ENCODE results near the gene SUPT4H1.
"Not testable (repeated sequence)": the region's sequence is repeated elsewhere in the genome, so short reads cannot be mapped to it uniquely, and the experiment has no call there.

The SUPT4H1 gene

DNA sequence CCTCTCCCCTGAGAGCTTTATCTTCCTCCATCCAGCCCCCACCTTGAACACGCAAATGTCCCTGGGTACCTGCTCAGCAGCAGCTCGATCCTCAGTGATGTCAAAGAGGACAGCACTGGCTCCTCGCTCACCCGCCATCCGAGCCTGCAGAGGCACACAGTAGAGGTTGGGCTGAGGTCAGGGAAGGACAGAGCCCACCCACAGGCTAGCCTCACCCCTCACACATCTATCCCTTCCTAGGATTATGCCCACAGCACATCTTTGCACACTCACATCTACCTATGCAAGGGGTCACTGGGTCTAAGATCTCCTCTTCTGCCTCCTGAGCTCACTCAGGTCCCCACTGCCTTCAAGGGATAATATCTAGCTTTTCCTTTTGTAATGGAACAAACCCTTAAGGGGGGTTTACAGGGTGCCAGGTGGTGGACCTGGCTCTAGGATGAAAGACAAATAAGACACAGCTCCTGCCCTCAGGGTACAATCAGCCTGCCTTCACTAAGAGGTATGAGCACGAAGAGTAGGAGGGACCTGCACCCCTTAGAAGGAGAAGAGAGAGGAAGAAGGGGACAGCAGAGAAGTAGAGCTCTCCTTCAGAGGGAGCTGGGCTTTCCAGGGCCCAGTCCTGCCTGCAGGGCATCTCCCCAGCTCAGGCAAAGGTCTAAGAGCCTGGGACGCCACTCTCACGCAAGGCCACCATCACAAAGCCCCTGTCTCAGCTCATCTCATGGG lies 11.6 kb upstream of the SUPT4H1 start:
- DNase-seq (ENCODE audit: low read depth), result no peak

DNA sequence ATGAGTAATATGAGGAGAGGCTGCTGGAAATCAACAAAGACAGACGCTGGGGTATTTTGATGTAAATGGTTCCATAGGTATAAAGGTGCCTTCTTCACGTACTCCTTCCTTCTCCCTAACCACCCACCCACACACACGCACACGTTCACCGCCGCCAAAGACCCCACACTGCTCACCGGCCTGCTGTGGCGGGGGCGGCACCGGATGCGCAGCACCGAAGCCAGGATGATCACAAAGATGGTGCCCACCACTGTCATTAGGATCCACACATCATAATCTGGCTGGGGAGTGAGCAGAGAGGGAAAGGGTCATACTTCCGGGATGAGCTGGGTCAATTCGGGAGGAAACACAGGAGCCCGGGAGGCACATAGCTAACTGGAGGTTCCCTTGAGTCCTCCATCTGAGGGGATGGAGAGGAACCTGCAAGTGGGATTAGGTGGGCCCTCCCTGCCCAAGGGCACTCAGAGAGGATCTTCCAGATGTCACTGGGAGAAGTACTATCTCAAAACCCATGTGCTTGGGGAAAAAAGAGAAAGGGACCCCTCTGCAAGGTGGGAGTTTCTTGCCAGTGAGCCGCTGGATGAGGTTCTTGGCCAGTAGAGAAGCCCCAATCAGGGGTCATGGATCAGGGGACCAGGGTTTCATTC lies 10.5 kb upstream of the SUPT4H1 start:
- DNase-seq (ENCODE audit: low read depth), result no peak

DNA sequence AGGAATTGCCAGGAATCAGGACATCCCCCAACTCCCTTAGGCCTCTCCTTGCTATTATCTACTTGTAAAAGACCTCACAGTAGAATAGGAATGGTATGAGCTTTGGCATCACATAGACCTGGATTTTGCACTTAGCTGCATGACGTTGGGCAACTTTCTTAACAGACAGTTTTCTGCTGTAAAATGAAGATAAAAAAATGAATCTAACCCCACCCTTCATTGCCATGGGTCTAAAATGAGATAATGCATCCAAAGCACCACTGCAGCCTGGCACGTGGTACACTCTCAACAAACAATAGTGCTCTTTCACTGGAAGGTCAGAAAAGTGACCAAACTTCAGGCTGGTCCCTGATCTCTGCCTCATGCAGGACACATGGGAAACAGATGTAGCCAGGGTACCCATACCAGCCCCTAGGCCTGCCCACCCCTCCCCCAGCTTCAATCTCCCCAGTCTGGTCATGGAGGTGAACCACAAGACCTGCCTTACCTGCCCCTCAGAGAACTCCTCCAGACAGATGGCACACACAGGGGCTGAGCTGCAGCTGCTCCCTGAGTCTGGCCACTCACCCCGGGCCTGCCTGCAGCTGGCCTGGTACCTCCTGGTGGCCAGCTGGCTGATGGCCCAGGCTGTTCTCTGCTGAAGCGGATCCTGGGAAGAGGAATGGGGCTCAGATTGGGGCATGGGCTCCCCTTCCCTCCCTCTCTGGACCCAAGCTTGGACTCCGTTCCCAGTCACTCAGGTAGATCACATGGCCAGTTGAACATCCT lies 8.5 kb upstream of the SUPT4H1 start:
- DNase-seq (ENCODE audit: low read depth), result no peak

- no peak for DNase-seq (ENCODE audit: low read depth)
Observed at GRCh38 chr17:58358408-58359172, 6.6 kb upstream of the SUPT4H1 start.

- DNase-seq (ENCODE audit: low read depth), result no peak
Observed at GRCh38 chr17:58357312-58358297, 5.6 kb upstream of the SUPT4H1 start.

DNA sequence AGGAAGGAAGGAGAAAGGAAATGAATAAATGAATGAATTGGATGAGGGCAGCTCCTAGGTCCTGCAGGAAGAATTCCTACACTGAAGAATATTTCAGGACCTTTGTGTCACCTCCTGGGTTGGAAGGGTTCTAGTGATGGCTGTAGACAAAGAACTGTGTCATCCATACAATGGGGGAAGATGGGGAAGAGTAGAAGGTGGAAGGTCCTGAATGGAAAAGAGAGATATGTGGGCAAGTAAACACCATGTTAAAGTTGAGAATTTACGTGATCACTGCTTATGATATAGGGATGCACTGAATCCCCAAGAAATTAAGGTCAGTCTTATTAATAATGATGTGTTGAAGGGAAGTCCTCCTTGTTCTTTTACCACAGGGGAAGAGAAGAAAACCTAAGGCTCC lies 4.2 kb upstream of the SUPT4H1 start:
- DNase-seq (ENCODE audit: low read depth), result no peak

DNA sequence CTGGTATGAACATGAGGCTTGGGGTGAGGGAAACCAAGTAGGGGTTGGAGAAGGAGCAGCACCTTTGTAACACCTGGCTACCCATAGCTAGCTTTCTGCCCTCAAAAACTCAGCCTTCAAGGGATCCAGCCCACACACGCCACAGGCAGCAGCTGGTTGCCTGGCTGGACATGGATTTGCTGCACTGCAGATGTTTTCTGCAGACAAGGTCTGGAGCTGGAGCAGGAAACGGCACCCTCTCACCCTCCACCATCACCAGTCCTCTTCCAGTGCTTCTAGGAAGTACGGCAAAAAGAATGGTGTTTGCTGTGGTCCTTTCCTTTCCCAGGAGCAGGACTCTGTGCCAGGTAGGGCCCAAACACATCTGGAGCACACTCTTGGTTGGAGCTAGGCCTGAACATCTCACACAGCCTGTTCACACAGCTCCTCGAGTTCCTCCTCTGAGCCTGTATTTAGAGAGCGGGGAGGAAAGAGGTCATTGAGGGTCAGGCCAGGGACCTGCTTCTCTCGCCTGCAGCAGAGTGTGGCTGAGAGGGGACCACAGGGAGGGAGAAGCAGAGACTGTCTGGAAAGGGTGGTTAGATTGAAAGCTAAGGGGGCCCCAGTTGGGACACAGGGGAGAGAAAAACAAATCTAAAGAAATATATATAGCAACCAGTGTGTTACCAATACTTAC lies 2.7 kb upstream of the SUPT4H1 start:
- DNase-seq (ENCODE audit: low read depth), result no peak

GRCh38 chr17:58353389-58353825 lies 1.4 kb upstream of the SUPT4H1 start:
- DNase-seq (ENCODE audit: low read depth), result no peak

DNA sequence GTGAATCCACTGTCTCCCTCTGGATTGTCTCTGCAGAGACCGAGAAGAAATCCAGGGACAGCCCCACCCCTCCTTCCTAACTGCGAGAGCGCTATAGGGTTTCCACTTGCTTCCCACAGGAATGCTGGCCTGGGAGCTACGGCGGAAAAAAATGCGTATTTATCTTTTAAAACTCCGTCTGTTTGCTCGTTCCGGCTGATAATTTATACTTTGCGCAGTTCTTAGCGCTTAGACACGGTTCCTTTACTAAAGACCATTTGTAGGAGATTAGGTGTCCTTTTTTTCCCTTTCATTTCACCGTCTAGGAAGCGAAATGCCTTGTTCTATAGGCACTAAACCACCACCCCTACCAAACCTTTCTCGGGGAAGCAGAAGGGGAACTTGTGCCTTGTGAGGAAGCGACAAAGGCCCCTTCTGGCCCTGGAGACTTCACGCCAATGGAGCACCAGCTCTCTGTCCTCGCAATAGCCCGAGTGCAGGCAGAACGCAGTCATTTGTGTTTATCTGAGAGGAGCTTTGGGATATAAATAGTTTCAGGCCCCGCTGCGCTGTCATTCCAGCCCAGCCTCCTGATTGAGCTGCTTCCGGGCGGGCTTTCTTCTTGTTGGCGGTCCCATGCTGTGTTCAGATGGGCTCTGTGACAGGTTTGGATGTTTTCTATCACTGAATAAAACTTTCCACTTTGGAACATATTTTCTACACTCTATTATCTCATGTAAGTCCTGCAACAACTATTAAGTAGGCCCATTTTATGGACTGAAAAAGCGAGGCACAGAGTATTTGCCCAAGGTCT lies 791 bp upstream of the SUPT4H1 start:
- DNase-seq (ENCODE audit: low read depth), result peak; percentile 18

- DNase-seq (ENCODE audit: low read depth), result no peak
Observed at GRCh38 chr17:58351182-58351581, 819 bp downstream of the SUPT4H1 start.

DNA sequence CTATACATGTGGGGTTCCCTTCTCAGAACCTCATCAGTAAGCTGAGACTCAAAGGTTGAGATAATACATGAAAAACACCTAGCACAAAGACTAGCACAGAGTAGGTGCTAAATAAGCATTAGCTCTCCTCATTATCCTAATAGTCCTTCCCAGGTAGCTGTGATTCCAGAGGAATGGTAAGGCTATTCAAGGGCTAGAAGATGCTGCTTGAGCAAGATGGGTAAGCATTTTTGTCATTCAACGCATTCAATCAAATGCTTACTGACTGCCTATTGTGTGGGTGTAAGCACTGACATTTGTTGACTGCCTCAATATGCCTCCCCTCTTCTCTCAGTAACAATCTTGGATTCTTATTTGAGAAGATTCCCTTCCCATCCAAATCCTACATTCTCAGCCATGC lies 4.0 kb downstream of the SUPT4H1 start:
- no peak for DNase-seq (ENCODE audit: low read depth)

- DNase-seq (ENCODE audit: low read depth), result no peak
Observed at GRCh38 chr17:58345500-58345899, 6.5 kb downstream of the SUPT4H1 start.

- DNase-seq (ENCODE audit: low read depth), result no peak
Observed at GRCh38 chr17:58344791-58345157, 7.2 kb downstream of the SUPT4H1 start.

GRCh38 chr17:58344047-58344790 lies 7.8 kb downstream of the SUPT4H1 start:
- DNase-seq (ENCODE audit: low read depth), result no peak

GRCh38 chr17:58343131-58343530 lies 8.9 kb downstream of the SUPT4H1 start:
- no peak for DNase-seq (ENCODE audit: low read depth)

DNA sequence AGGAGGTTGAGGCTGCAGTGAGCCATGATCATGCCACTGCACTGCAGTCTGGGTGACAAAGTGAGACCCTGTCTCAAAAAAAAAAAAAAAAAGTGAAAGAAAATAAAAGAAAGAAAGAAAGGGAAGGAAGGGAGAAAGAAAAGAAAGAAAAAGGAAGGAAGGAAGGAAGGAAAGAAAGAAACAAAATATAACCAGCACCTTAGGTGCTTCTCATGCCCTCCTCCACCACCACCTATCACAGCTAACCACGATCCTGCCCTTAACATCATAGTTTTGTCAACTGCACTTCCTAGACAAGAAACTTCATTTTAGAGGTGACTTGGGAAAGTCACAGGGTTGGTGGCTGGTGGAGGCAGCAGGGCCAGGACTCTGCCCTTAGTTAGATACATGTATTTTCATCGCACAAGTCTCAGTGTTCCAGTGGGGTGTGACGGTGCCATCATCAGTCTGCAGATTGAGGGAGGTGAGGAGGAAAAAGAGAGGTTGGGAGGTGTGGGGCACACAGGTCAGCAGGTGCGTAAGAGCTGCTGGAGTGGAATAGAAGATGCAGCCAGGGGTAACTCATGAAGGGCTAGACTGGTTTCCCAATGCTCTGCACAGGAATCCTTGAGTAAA lies 10.0 kb downstream of the SUPT4H1 start:
- no peak for DNase-seq (ENCODE audit: low read depth)

GRCh38 chr17:58341136-58341860 lies 10.7 kb downstream of the SUPT4H1 start:
- not testable (repeated sequence) for DNase-seq (ENCODE audit: low read depth)

DNA sequence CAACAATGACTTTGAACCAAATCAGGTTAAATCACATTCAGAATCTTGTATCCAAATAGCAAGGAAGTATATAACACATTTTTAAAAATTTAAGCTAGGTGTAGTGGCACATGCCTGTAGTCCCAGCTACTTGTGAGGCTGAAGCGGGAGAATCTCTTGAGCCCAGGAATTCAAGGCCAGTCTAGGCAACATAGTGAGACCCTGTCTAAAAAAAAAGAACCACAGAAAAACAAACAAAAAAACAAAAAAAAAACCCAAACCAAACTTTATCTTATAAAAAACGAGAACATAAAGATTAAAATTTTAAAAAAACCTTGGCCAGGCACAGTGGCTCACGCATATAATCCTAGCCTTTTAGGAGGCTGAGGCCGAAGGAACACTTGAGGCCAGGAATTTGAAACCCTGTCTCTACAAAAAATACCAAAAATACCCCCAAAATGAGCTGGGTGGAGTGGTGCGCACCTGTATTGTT lies 11.6 kb downstream of the SUPT4H1 start:
- DNase-seq (ENCODE audit: low read depth), result no peak

Data from stromal cell of bone marrow (primary cell).